H1 (cell line): Measurements from ENCODE around the gene KCNIP2. TPM values are rescaled to one million over a fixed set of nuclear protein-coding genes. Genes with fewer than 3 reads are reported as not detected.

Experiments used
- EP300 ChIP-seq, 2 experiments: IDR thresholded peaks; 1 replicate in 1 of 2; 2 replicates in 1 of 2; pipeline ENCODE4 v1.6.1; 2011 to 2012; ENCODE audit warnings: low read depth in 2 of 2, low read length in 2 of 2, mild to moderate bottlenecking in 2 of 2, borderline replicate concordance in 1 of 2, inconsistent platforms in 1 of 2, moderate library complexity in 1 of 2
- FOSL1 ChIP-seq: IDR thresholded peaks from 2 replicates; pipeline ENCODE4 v1.6.1; 2011; ENCODE audit warnings: mild to moderate bottlenecking, low read depth, low read length, moderate library complexity; ENCODE audit not compliant: insufficient read depth
- GTF2F1 ChIP-seq: IDR thresholded peaks from 2 replicates; pipeline ENCODE4 v1.6.1; 2012; ENCODE audit warnings: low read depth, low read length, improper control_type of control experiment, borderline replicate concordance
- SIN3A ChIP-seq, 2 experiments: IDR thresholded peaks in 1 of 2; conservative IDR thresholded peaks in 1 of 2; 2 replicates each; pipeline ENCODE4 v1.6.1; 2011 to 2012; ENCODE audit warnings: low read length in 2 of 2, improper control_type of control experiment in 1 of 2, low read depth in 1 of 2, mild to moderate bottlenecking in 1 of 2
- SP2 ChIP-seq: IDR thresholded peaks from 2 replicates; pipeline ENCODE4 v1.6.1; 2012; ENCODE audit warnings: mild to moderate bottlenecking, low read length, inconsistent platforms
- TBP ChIP-seq: IDR thresholded peaks from 2 replicates; pipeline ENCODE4 v1.6.1; 2011; ENCODE audit warnings: low read depth, low read length, improper control_type of control experiment
- polyA plus RNA-seq, 7 experiments: library from polyadenylated mRNA; depleted of rRNA in 3 of 7; stranded (reverse) in 5 of 7; unstranded in 2 of 7; fragments of >200 nt in 5 of 7; fragments of 200-250 nt in 2 of 7; gene quantifications; 1 replicate in 5 of 7; 2 replicates in 1 of 7; 4 replicates in 1 of 7; pipeline versions ENCODE4 v1.2.1 to v1.2.3, GENCODE V29; 2011 to 2013; ENCODE audit warnings: missing spikeins in 2 of 7, mixed read lengths in 2 of 7
- total RNA-seq: library from RNA; stranded (reverse); fragmentation: NEBNext Ultra II Directional; extraction: Animal tissue kit (Norgen Biotek cat#: 25700); gene quantifications from 2 replicates; pipeline ENCODE4 v1.2.1, GENCODE V29; 2021

Gene KCNIP2
- total and polyA plus RNA-seq, 2 of the 8 experiments (the other 6 are each of a cell fraction or from before 2014, with no cell fraction given): 2.7 to 6.0 TPM

DNA sequence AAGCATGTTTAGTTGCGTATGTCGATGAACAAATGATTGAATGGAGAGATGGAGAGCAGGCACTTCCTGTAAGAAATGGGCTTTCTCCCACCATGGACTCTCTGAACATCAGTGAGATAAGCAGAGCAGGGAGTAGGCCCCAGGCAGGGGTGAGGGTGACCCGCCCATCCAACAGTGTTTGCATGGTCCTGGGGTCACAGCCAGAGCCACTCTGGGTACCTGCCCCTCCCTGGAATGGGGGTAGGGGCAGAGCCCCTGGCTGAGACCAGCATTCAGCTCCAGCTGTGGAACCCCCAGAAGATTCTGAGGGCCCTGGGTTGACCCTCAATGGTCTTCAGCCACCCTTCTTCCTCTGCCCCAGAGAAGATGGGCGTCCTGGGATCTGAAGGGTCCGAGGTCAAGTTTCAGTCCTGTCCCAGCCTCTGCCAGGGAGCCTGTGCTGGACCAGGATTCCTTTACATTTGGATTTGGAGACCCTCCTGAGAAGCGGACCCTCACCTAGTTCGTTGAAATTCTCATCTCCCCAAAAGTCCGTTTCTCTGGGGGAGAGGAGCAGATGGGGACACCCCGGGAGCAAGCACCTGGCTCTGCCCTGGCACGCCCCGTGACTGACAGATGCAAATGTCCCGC, 65.3 kb downstream of the KCNIP2 start (continued):
- TF ChIP-seq TBP: no peak
- TF ChIP-seq SP2: no peak
- TF ChIP-seq GTF2F1: no peak
- no peak for TF ChIP-seq FOSL1
- TF ChIP-seq SIN3A (conservative IDR thresholded peaks at IDR 0.05 in 1 of 2, IDR thresholded peaks at IDR 0.05 in 1 of 2; ENCODE audit: low read depth in 1 of 2, low read length in 2 of 2): no peak; a peak in 1 of 4 replicates
- no peak for TF ChIP-seq EP300 (IDR thresholded peaks at IDR 0.05; ENCODE audit: borderline replicate concordance in 1 of 2, low read depth in 2 of 2, low read length in 2 of 2)
- TF ChIP-seq, all 59 proteins: peak for 0
